Mesothelial cell of epicardium (in vitro differentiated cells): ENCODE data around the gene GSTO1. TPM values are rescaled to one million over a fixed set of nuclear protein-coding genes. Genes with fewer than 3 reads are reported as not detected.

Experiments used
- DNase-seq, 2 experiments: peaks; one replicate each; pipeline ENCODE4 v3.0.0; 2021; ENCODE audit warnings: low spot score in 2 of 2; ENCODE audit not compliant: unreplicated experiment in 2 of 2
- H3K27ac Mint-ChIP-seq: 2 replicates; pipeline ENCODE4 v1.8.0; 2021; ENCODE audit warnings: mixed read lengths
- H3K27me3 Mint-ChIP-seq: 2 replicates; pipeline ENCODE4 v1.8.0; 2021; ENCODE audit warnings: low read depth, mixed read lengths
- H3K36me3 Mint-ChIP-seq: 2 replicates; pipeline ENCODE4 v1.8.0; 2021; ENCODE audit warnings: mixed read lengths
- H3K4me1 Mint-ChIP-seq: 2 replicates; pipeline ENCODE4 v1.8.0; 2021; ENCODE audit warnings: mixed read lengths
- H3K4me3 Mint-ChIP-seq: 2 replicates; pipeline ENCODE4 v1.8.0; 2021; ENCODE audit warnings: mild to moderate bottlenecking, moderate library complexity, mixed read lengths
- H3K9me3 Mint-ChIP-seq: 2 replicates; pipeline ENCODE4 v1.8.0; 2021; ENCODE audit warnings: mixed read lengths
- CTCF ChIP-seq: fragments of 200-600 bp; sonication (generic); IDR thresholded peaks from one replicate; pipeline ENCODE4 v1.5.0; 2021; ENCODE audit warnings: antibody characterized with exemption; ENCODE audit not compliant: unreplicated experiment
- total RNA-seq: library from RNA; stranded (reverse); gene quantifications from 3 replicates; pipeline ENCODE4 v1.2.1, GENCODE V29; 2021

Gene GSTO1
- total RNA-seq, 1 donor from 2014 or later: 65.2 TPM

DNA sequence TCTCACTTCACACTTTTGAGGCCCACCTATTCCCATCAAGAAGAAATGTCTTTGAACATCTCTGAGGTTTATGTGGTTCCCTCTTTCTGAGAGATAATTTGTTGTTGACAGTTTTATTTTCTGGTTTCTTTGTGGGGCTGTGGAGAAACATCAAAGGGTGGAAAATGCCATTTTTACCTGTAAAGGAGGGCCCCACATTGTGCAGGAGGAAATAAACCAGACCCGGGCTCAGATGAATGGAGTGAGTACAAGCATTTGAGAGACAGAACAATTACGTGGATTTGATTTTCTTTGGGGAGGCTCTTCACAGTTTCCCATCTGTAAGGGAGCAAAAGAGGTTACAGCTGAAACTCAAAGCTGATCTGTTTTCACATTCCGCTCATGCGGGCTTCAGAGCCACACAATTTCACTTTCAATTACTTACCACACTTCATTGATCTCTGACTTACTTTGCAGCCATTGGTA, 53.8 kb downstream of the GSTO1 start:
- H3K4me3 Mint-ChIP-seq: no peak overlapping the region
- H3K4me1 Mint-ChIP-seq: peaks cover 8% of the 10 kb centered on the region
- H3K27me3 Mint-ChIP-seq: no peaks in the 10 kb centered on the region
- H3K9me3 Mint-ChIP-seq: peaks cover 4% of the 10 kb centered on the region
- no peak for TF ChIP-seq CTCF
- peaks cover 12% of the 10 kb centered on the region for H3K36me3 Mint-ChIP-seq
- no peak overlapping the region for H3K27ac Mint-ChIP-seq
- DNase-seq: no peak

- H3K27ac Mint-ChIP-seq: no peak overlapping the region
- TF ChIP-seq CTCF: no peak
- peaks cover 2% of the 10 kb centered on the region for H3K4me1 Mint-ChIP-seq
Observed at GRCh38 chr10:104309980-104310978, 55.6 kb downstream of the GSTO1 start.

DNA sequence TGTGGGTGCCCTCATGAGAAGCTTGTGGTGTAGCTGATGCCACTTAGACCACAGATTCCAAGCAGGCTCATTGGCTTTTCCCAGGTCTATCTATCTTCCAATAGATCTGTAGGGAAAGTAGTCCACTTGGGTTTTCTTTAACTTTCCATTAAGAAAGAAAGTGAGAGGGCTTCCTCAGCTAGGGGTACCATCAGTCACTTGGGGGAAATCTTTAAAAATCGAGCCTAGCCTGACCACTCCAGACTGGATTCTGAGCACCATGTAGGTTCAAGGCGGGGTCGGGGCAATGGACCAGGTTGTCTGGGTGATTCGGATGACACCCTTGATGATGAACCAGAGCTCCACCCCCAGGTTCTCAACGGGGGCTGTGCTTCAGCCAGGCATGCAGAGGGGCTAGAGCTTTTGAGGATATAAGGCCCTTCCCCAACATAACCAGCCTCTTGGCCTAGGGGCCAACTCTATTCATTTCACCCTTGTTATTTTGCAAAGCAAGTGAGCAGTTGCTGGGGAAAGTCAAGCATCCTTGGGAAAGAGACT, 56.6 kb downstream of the GSTO1 start:
- H3K4me1 Mint-ChIP-seq: no peaks in the 10 kb centered on the region
- no peak for TF ChIP-seq CTCF
- H3K36me3 Mint-ChIP-seq: peaks cover 23% of the 10 kb centered on the region
- no peak for DNase-seq
- no peak overlapping the region for H3K27ac Mint-ChIP-seq
- no peaks in the 10 kb centered on the region for H3K9me3 Mint-ChIP-seq
- H3K4me3 Mint-ChIP-seq: no peak overlapping the region
- H3K27me3 Mint-ChIP-seq: no peaks in the 10 kb centered on the region

More at GRCh38 chr10:104309980-104310978, 55.6 kb downstream of the GSTO1 start:
- DNase-seq: no peak
- Mint-ChIP-seq H3K27me3 (no peaks in the 10 kb centered on the region), H3K4me3 (no peak overlapping the region), H3K9me3 (no peaks in the 10 kb centered on the region), H3K36me3 (peaks cover 18% of the 10 kb centered on the region)

GRCh38 chr10:104314591-104315485, 60.1 kb downstream of the GSTO1 start:
- H3K9me3 Mint-ChIP-seq: no peaks in the 10 kb centered on the region
- DNase-seq: no peak
- H3K4me1 Mint-ChIP-seq: peaks cover 13% of the 10 kb centered on the region
- no peak overlapping the region for H3K4me3 Mint-ChIP-seq
- peaks cover 28% of the 10 kb centered on the region for H3K36me3 Mint-ChIP-seq
- no peaks in the 10 kb centered on the region for H3K27me3 Mint-ChIP-seq
- no peak overlapping the region for H3K27ac Mint-ChIP-seq
- TF ChIP-seq CTCF: no peak

GRCh38 chr10:104315486-104315921, 60.8 kb downstream of the GSTO1 start:
- Mint-ChIP-seq H3K27ac (no peak overlapping the region), H3K4me3 (no peak overlapping the region), H3K4me1 (peaks cover 17% of the 10 kb centered on the region), H3K27me3 (no peaks in the 10 kb centered on the region), H3K9me3 (no peaks in the 10 kb centered on the region), H3K36me3 (peaks cover 28% of the 10 kb centered on the region)
- DNase-seq: no peak
- TF ChIP-seq CTCF: no peak
